Aorta (tissue), 5 donors: ENCODE data around the gene SHKBP1. TPM values are rescaled to one million over a fixed set of nuclear protein-coding genes. Genes with fewer than 3 reads are reported as not detected.
A peak's percentile ranks its signal among the peaks of the same experiment; 100 is the strongest.

Experiments used
- ATAC-seq: fragments of 200-7000 bp; cut with Tn5 transposase; one replicate; pipeline ENCODE4 v1.9.1; 2022; ENCODE audit warnings: moderate library complexity; ENCODE audit not compliant: low FRiP score
- DNase-seq, 2 donors: peaks; one replicate each; pipeline ENCODE4 v3.0.0-alpha.2; 2020
- H3K27ac ChIP-seq, 2 donors: one replicate each; pipeline ENCODE4 v1.5.1; 2013; ENCODE audit warnings: low read length in 2 of 2, mild to moderate bottlenecking in 2 of 2, moderate library complexity in 2 of 2, control low read depth in 1 of 2, inconsistent platforms in 1 of 2, low read depth in 1 of 2
- H3K27me3 ChIP-seq, 2 donors: one replicate each; pipeline ENCODE4 v1.6.1; 2013; ENCODE audit warnings: control low read depth in 1 of 2, low read length in 1 of 2, mild to moderate bottlenecking in 1 of 2, moderate library complexity in 1 of 2; ENCODE audit not compliant: insufficient read depth in 2 of 2, control insufficient read depth in 1 of 2
- H3K36me3 ChIP-seq, 2 donors: one replicate each; pipeline ENCODE4 v1.6.1; 2013; ENCODE audit warnings: control low read depth in 1 of 2, low read length in 1 of 2, mild to moderate bottlenecking in 1 of 2; ENCODE audit not compliant: insufficient read depth in 2 of 2, control insufficient read depth in 1 of 2
- H3K4me1 ChIP-seq, 2 donors: one replicate each; pipeline ENCODE4 v1.6.1; 2013; ENCODE audit warnings: low read length in 2 of 2, control low read depth in 1 of 2, mild to moderate bottlenecking in 1 of 2, moderate library complexity in 1 of 2; ENCODE audit not compliant: insufficient read depth in 2 of 2, control insufficient read depth in 1 of 2
- H3K4me3 ChIP-seq, 2 donors: one replicate each; pipeline ENCODE4 v1.5.1; 2013; ENCODE audit warnings: low read length in 2 of 2, control low read depth in 1 of 2, mild to moderate bottlenecking in 1 of 2
- H3K9me3 ChIP-seq: one replicate; pipeline ENCODE4 v1.6.1; 2013; ENCODE audit warnings: mild to moderate bottlenecking, low read length; ENCODE audit not compliant: control insufficient read depth
- WGBS, 2 donors: extraction: QIAGEN DNeasy Blood & Tissue Kit; methylation state at CpG; one replicate each; pipeline ENCODE4 v1.1.7; 2013; 5-methylcytosine and 5-hydroxymethylcytosine counted together
- intact Hi-C, 2 donors: fragments of 100-400 bp; cut with DNase I; formaldehyde crosslinking; loops; one replicate each; pipeline versions ENCODE4 v1.14.2 to v1.15.0; 2022
- polyA plus RNA-seq, 2 donors: library from polyadenylated mRNA; stranded (reverse); fragments of 200-250 nt; gene quantifications; one replicate each; pipeline ENCODE4 v1.2.3, GENCODE V29; 2013
- total RNA-seq, 2 donors: library from RNA; stranded (reverse); fragmentation: NEBNext Ultra II Directional; extraction: Animal tissue kit (Norgen Biotek cat#: 25700); gene quantifications; one replicate each; pipeline ENCODE4 v1.2.1, GENCODE V29; 2021
- donor health status: healthy with polysubstance abuse.
- donor health status: Bipolar disorder and iron deficiency.
- donor health status: DM: no; HTN: no; CAD: no.
- donor health status: DM: no; HTN: no; CAD: no.
- donor health status: DM: yes; HTN: yes; CAD: no.

Gene SHKBP1
- total and polyA plus RNA-seq, 4 donors: 29.4 to 150 (median 64.6) TPM

DNA sequence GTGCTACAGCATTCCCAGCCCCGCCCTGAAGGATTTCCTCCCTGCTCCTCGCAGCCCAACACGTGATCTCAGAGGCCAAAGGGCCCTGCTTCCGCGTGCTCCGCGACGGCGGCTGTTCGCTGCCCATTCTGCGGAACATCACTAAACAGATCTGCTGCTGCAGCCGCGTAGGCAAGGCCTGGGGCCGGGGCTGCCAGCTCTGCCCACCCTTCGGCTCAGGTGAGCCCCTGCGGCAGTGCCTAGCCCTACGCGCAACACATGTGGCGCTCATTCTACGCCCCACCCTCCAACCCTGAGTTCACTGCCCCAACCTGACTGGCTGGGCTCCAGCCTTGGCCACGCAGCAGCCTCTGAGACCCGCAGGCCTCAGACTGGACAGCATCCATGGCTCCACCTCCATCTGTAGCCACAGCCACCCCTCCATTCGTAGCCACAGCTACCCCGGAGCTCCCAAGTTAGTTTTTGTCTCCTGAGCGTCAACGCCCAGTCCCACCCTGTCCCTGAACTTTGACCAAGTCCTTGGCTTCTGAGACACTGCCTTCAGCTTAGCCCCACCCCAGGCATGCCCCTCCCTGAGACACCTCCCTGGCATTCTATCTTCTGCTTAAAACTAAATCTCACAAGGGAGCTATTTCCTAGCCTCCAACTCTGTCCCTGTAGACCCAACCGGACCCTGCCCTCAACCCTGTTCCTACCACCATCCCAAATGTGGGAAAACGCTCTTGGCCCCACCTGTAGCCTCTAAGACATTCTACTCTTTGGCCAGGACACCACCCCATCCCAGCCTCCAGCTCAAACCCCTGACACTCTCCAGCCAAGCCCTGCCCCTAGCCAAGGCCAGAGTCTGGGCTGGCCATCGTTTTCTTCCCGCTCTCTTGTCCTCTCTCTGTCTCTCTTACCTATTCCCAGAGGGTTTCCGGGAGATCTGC lies 30.9 kb downstream of the SHKBP1 start:
- Histone ChIP-seq H3K27ac (no peak overlapping the region), H3K4me1 (no peaks in the 10 kb centered on the region), H3K36me3 (no peaks in the 10 kb centered on the region), H3K4me3 (no peak overlapping the region), H3K9me3 (no peaks in the 10 kb centered on the region), H3K27me3 (no peaks in the 10 kb centered on the region)
- DNase-seq (peak in 1 of 2 donors; percentile 65), ATAC-seq (no peak)
- whole genome bisulfite sequencing, 2 donors: 78% methylated on average over 31 of the region's 31 CpGs
- intact Hi-C loops: loop anchor here in 1 of 2 donors (10.0 kb wide), 1 partner anchor 143 kb away; the partner anchor contains the start of genes BLVRB and SPTBN4

DNA sequence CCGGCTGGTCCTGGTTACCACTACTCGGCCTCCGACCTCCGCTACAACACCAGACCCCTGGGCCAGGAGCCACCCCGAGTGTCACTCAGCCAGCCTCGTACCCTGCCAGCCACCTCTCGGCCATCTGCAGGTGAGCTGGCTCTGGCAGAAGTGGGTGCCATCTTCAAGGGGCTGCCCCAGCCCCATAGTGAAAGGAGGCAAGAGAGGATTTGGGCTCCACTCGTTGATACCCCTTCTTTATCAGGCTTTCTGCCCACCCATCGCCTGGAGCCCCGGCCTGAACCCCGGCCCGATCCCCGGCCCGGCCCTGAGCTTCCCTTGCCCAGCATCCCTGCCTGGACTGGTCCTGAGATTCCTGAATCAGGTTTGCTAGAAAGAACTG lies 31.6 kb downstream of the SHKBP1 start:
- Histone ChIP-seq H3K4me1 (no peaks in the 10 kb centered on the region), H3K4me3 (no peak overlapping the region), H3K9me3 (no peaks in the 10 kb centered on the region), H3K27ac (no peak overlapping the region), H3K36me3 (no peaks in the 10 kb centered on the region), H3K27me3 (no peaks in the 10 kb centered on the region)
- ATAC-seq (no peak), DNase-seq (no peak)
- WGBS, 2 donors: 88 to 92% methylated on average over 14 of the region's 14 CpGs
- intact Hi-C loops: loop anchor here in 1 of 2 donors (10.0 kb wide), 1 partner anchor 143 kb away; the partner anchor contains the start of genes BLVRB and SPTBN4

DNA sequence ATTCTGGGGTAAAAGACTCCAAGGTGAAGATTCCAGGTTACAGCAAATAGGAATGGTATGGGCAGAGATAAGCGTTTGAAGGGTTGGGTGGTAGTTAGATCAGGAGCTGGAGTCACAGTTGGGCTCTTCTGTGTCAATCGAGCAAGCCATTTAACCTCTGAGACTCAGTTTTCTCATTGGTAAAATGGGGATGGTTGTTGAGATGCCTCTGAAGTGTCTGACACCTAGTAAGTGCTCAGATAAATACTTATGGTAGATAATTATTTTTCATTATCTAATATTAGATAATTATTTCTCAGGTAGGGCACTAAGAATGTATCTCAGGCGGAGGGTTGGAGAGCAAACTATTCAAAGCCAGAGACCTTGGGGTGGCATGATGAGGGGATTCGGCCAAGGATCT lies 32.3 kb downstream of the SHKBP1 start:
- no peaks in the 10 kb centered on the region for H3K9me3 ChIP-seq
- 76 to 87% methylated on average over 4 of the region's 4 CpGs for WGBS, 2 donors
- no peak overlapping the region for H3K27ac ChIP-seq
- ATAC-seq (no peak), DNase-seq (no peak)
- H3K27me3 ChIP-seq: no peaks in the 10 kb centered on the region
- no peak overlapping the region for H3K4me3 ChIP-seq
- H3K4me1 ChIP-seq: no peaks in the 10 kb centered on the region
- intact Hi-C loops: loop anchor here in 1 of 2 donors (10.0 kb wide), 1 partner anchor 144 kb away; the partner anchor contains the start of genes BLVRB and SPTBN4
- H3K36me3 ChIP-seq: no peaks in the 10 kb centered on the region

DNA sequence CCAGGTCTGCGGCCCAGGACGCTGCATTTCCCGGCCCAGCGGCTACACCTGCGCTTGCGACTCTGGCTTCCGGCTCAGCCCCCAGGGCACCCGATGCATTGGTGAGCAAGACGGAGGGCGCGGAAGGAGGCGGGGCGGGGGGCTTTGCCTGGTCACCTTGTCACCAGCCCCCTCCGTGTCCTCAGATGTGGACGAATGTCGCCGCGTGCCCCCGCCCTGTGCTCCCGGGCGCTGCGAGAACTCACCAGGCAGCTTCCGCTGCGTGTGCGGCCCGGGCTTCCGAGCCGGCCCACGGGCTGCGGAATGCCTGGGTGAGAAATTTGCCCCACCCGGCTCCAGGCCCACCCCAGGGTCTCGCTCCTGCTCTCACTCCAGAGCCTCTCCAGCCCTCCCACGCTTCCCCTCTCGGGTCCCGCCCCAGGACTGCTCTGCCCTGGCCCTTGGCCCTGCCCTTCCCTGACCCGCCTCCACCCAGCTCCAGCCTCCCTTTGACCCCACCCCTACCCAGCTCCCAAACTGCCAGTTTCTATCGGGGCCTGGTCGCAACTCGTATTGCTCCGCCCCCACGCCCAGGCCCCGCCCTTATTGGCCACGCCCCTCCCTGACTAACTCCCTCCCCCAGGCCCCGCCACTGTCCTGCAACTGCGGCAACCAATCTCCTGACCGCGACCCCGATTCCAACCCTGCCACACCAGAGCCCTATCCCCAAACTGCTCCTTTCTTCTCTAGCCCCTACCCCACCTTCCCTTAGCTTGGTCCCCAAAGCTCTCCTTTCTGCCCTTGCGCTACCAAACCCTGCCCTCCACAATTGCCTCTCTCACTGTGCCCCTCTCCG lies 33.1 kb downstream of the SHKBP1 start:
- H3K4me1 ChIP-seq: no peaks in the 10 kb centered on the region
- peak overlapping the region in 1 of 2 donors; percentile 49 for H3K27ac ChIP-seq

DNA sequence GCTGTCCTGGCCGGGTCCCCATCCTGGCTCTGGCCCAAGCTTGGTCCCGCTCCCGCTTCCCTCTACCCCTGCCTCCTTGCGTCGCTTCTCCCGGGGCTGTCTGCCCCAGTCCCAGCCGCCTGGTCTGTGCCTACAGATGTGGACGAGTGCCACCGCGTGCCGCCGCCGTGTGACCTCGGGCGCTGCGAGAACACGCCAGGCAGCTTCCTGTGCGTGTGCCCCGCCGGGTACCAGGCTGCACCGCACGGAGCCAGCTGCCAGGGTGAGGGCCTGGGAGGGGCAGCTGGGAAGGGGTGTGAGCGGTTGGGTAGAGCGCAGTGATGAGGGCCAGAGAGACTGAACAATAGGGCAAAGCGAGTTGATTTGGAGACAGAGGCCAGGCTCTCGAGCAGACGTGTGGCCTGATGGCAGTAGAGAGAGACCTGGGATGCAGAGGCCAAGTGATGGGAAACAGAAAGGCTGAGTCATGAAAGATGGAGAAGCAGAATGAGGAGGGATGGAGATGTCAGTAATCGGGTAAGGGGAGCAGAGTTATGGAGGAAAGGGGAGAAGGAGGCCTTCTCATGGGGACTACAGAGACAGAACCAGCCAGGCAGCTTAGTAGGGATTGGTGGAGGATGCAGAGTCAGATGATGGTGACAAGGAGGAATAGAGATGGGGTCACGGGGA lies 33.9 kb downstream of the SHKBP1 start:
- DNase-seq (peak; percentile 85 to 86), ATAC-seq (peak; percentile 9)
- intact Hi-C loops: no loop called here
- 11 to 15% methylated on average over 29 of the region's 29 CpGs for WGBS, 2 donors
- Histone ChIP-seq H3K4me1 (no peaks in the 10 kb centered on the region), H3K27ac (peak overlapping the region in 1 of 2 donors; percentile 49), H3K27me3 (no peaks in the 10 kb centered on the region), H3K36me3 (no peaks in the 10 kb centered on the region), H3K4me3 (no peak overlapping the region), H3K9me3 (no peaks in the 10 kb centered on the region)

More for the DNA sequence above, 33.1 kb downstream of the SHKBP1 start:
- Histone ChIP-seq H3K27me3 (no peaks in the 10 kb centered on the region), H3K4me3 (no peak overlapping the region), H3K36me3 (no peaks in the 10 kb centered on the region), H3K9me3 (no peaks in the 10 kb centered on the region)
- intact Hi-C loops: loop anchor here in 1 of 2 donors (10.0 kb wide), 1 partner anchor 145 kb away; the partner anchor contains the start of genes BLVRB and SPTBN4
- DNase-seq: peak; percentile 93 to 95
- peak; percentile 69 for ATAC-seq
- WGBS, 2 donors: 44 to 50% methylated on average over 47 to 50 of the region's 50 CpGs

DNA sequence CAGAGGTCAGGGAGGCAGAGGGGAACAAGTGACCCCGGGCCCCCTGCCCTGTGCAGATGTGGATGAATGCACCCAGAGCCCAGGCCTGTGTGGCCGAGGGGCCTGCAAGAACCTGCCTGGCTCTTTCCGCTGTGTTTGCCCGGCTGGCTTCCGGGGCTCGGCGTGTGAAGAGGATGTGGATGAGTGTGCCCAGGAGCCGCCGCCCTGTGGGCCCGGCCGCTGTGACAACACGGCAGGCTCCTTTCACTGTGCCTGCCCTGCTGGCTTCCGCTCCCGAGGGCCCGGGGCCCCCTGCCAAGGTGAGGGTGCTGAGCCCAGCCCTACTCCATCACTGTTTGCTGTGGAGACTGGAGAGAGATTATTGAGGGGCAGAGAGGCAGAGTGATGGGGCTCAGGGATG lies 34.4 kb downstream of the SHKBP1 start:
- Histone ChIP-seq H3K4me3 (no peak overlapping the region), H3K4me1 (no peaks in the 10 kb centered on the region), H3K9me3 (no peaks in the 10 kb centered on the region), H3K27me3 (no peaks in the 10 kb centered on the region), H3K27ac (no peak overlapping the region), H3K36me3 (no peaks in the 10 kb centered on the region)
- no peak for ATAC-seq
- WGBS, 2 donors: 81 to 83% methylated on average over 15 of the region's 15 CpGs
- DNase-seq: peak in 1 of 2 donors; percentile 66
- intact Hi-C loops: no loop called here

DNA sequence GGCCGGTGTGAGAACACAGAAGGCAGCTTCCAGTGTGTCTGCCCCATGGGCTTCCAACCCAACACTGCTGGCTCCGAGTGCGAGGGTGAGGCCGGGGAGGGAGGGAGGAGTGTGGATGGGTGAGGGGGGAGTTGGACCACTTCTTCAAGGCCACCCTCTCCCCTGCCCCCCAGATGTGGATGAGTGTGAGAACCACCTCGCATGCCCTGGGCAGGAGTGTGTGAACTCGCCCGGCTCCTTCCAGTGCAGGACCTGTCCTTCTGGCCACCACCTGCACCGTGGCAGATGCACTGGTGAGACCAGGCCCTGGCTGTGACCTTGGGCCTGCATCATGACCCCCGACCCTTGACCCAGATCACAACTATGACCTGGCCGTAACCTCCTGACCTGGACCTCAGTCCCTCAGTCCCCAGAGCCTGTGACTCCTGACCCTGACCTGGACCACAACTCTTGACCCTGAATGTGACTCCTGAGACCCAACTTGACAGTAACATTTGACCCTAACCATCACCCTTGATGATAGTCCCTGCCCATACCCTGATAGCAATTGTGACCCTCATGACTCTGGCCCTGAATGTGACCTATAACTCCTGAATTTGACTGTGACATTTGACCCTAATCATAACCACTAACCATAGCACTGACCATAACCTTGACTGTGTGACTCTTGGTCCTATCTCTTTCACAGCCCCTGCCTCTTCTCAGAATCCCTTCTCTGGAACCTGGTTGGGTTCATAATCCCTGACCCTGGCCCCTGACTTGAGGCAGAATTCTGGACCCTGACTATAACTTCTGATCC lies 35.4 kb downstream of the SHKBP1 start:
- no peak for DNase-seq
- no peak for ATAC-seq
- Histone ChIP-seq H3K9me3 (no peaks in the 10 kb centered on the region), H3K4me3 (no peak overlapping the region), H3K4me1 (no peaks in the 10 kb centered on the region), H3K36me3 (no peaks in the 10 kb centered on the region), H3K27ac (no peak overlapping the region), H3K27me3 (no peaks in the 10 kb centered on the region)
- WGBS, 2 donors: 92 to 94% methylated on average over 10 of the region's 10 CpGs
- intact Hi-C loops: no loop called here
